Esophagus muscularis mucosa (tissue), 2 donors: ENCODE data around the gene INPP1.

Source experiments
- EP300 ChIP-seq: sonication (generic); formaldehyde crosslinking; IDR thresholded peaks from one replicate; pipeline ENCODE4 v1.6.1; 2017; ENCODE audit warnings: antibody characterized with exemption
- POLR2A ChIP-seq: fragments of 450-650 bp; IDR thresholded peaks from one replicate; pipeline ENCODE4 v1.6.1; 2017; ENCODE audit warnings: antibody characterized with exemption, moderate library complexity, mild to moderate bottlenecking, low read depth

DNA sequence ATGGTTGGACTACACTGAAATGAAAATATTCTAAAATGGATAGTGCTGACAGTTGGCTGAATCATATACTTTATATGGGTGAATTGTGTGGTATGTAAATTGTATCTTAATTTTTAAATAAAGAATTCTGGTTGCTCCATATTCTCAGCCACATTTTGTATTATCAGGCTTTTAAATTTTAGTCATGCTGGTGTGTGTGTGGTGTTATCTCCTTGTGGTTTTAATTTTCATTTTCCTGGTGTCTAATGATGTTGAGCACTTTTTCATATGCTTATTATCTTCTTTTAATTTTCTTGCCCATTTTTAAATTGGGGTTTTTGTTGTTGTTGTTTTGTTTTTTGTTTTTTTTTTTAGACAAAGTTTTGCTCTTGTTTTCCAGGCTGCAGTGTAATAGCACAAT is 20.0 kb upstream of the INPP1 start:
- TF ChIP-seq POLR2A: no peak
- no peak for TF ChIP-seq EP300
